HFF-Myc (cell line): ENCODE data around the gene MPP2.

Experiments
- DNase-seq: peaks from one replicate; pipeline ENCODE4 v3.0.0-alpha.2; 2011; ENCODE audit warnings: low read depth; ENCODE audit errors: extremely low read depth
- H3K4me3 ChIP-seq: replicated peaks from 2 replicates; pipeline ENCODE4 v1.5.1; 2011; ENCODE audit warnings: low read depth, mild to moderate bottlenecking, control low read depth, low read length
- CTCF ChIP-seq: IDR thresholded peaks from 2 replicates; pipeline ENCODE4 v1.5.1; 2012; ENCODE audit warnings: mild to moderate bottlenecking, low read depth, low read length, control low read depth; ENCODE audit errors: missing control alignments

The MPP2 gene

GRCh38 chr17:43891851-43892646 is 15.3 kb downstream of the MPP2 start:
- no peak for DNase-seq
- no peak overlapping the region for H3K4me3 ChIP-seq
- TF ChIP-seq CTCF: no peak

DNA sequence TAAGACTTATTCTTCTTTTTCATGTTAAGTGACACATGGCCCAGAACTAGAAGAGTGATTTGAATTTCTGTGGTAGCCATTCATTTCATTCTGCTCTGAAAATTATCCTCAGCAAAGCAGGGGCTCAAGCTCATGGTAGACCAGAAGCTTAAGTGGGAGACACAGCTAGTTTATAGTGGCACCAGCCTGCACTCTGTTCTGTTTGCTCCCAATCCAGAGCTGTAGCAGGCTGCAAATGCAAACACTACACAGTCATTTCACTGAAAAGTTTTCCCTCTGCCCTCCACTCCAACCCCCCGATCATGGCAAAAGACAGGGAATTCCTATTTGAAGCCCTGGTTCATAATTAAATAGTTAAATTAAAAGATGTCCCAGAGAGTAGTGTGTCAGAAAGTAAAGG is 17.1 kb downstream of the MPP2 start:
- TF ChIP-seq CTCF: no peak
- DNase-seq: no peak
- no peak overlapping the region for H3K4me3 ChIP-seq

DNA sequence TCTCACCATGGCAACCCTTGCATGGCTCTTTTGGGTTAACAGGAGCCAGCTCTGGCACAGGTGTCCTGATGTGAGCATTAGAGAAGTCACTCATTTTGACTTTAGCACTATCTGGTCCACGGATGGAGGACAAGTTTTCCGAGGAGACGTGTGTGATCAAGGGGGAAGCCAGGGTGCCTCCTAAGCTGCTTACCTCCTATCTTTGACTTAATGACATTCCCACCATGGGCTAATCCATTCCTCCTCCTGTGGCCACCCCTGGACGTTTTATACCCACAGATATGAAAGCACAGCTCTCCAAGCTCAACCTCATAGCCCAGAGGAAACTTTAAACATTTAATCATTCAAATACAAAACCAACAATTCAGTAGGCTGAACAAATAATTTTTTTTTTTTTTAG is 18.8 kb downstream of the MPP2 start:
- TF ChIP-seq CTCF: no peak
- no peak for DNase-seq

DNA sequence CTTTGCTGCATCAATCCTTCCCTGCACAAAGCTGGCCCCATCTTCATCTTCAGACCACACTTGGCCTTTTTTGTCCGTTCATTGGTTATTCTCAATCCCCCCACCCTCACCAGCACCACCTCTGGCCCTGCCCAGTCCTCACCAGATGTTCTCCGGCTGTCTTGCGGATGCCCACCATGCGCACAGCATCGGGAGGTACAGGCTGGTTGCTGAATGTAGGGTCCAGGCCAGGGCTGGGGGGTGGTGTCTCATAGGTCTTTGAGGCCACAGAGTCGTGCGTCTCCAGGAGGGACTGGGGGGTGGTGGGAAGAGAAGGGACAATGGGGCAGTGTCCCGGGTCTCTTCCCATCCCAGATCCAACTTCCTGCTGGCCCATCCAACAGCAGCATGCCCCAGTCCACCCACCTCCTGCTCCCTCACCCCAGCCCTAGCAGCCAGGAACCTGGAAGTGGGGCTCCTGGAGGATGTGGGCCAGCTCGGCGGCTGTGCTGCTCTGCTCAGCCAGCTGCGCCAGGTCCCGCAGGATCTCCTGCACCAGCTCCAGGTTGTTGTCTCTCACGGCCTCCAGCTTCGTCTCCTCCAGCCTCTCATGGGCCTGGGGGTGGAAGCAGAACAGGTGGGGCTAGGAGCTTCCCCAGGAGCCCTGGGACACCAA is 24.4 kb downstream of the MPP2 start:
- H3K4me3 ChIP-seq: no peak overlapping the region
- no peak for DNase-seq

More for the DNA sequence above, 18.8 kb downstream of the MPP2 start:
- no peak overlapping the region for H3K4me3 ChIP-seq

GRCh38 chr17:43881758-43882505 is 25.4 kb downstream of the MPP2 start:
- no peak for DNase-seq
- H3K4me3 ChIP-seq: no peak overlapping the region
- no peak for TF ChIP-seq CTCF

More for the DNA sequence above, 24.4 kb downstream of the MPP2 start:
- TF ChIP-seq CTCF: no peak

DNA sequence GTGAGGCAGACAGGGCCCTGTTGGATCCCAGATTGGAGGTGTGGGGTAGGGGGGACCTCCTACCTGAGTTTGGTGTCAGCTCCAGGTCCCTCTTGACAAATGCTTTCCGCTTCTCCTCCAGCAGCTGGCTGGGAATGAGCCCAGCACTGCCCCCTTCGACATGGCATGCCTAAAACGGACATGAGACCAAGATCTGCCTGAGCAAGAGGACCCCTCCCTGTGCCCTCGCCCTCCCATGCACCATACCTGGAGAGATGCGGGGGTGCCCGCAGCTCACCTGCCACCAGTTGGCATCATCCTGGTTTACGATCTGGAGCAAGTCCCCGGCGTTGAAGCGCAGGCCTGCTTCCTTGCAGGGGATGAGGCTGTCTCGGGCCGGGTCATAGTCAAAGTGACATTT is 26.2 kb downstream of the MPP2 start:
- TF ChIP-seq CTCF: no peak
- H3K4me3 ChIP-seq: no peak overlapping the region
- no peak for DNase-seq
